Measurements from ENCODE around the gene ZNF776.
"Not testable (repeated sequence)": the region's sequence is repeated elsewhere in the genome, so short reads cannot be mapped to it uniquely, and the experiment has no call there.

The ZNF776 gene

DNA sequence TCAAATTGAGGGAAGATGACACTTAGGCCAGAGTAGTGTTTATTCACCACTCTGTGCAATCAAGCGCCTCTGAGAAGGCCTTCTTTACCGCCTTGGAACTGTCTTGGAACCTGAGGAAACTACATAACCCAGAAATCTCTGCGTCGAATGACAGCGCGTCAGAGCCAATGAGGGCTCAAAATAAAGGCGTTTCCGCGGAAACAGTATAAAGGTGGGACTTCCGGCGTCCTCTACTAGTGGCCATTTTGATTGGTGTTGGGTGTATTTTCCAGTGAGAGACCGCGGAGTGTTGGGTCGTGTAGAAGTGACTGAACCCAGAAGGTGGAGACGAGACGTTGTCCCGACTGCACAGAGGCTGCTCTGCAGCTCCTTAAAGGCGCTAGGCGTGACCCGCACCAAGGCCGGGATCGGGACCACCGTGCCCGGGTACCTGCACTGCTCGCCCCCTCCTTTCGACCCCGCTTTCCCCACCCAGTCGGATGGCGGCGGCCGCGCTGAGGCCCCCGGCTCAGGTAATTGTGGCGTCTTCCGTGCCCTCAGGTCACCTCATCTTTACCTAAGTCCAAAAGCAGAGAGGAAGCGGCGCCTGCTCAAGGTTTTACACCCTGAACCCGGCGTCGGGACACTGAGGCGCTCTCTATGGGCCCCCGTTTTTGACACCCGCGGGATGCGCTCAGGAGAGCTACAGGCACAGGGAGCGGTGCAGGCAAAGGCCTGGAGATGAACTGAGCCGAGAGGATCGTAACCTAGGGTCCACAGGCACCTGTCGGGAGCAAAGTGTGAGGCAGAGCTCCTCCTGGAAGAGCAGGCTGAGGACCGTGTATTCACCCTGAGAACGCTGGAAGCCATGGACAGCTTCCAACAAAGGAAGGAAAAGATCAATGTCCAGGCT is at the start of gene ZNF776:
Gene ZNF776 (plus strand): TSS at position 236 of the 892 bp plus-strand sequence. CDS start 244 bp downstream, at position 480.
- DNase-seq (ENCODE audit: low read depth in 2 of 2): peak; percentile 50 to 73

DNA sequence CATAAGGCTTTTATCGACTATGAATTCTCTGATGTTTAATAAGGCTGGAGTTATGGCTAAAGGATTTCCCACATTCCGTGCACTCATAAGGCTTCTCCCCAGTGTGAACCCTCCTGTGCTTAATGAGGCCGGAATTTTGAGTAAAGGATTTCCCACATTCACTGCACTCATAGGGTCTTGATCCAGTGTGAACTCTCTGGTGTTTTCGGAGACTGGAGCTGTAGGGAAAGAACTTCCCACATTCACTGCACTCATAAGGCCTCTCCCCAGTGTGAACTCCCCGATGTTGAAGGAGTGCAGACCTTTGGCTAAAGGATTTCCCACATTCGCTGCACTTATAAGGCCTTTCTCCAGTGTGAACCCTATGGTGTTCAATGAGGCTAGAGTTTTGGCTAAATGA is 45.0 kb upstream of the ZNF776 start:
- DNase-seq (ENCODE audit: low read depth in 2 of 2): no peak

DNA sequence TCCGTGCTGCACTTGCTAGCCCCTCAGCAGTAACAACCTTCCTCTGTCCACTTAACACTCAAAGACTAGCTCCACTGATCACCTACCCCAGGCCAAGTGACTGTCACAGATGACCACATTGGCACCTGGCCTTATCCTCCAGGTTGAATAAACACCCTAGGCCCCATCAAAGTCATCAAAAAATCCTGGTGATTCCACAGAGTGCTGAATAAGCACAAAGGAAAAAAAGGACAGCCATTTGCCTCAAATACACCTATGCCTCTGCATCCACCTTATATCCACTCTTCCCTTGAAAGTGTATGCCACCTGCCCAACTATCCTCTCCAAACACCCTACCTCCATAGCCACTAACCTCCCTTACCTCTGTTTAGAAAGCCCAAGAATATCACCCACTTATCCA is 40.3 kb upstream of the ZNF776 start:
- DNase-seq (ENCODE audit: low read depth in 2 of 2): no peak

DNA sequence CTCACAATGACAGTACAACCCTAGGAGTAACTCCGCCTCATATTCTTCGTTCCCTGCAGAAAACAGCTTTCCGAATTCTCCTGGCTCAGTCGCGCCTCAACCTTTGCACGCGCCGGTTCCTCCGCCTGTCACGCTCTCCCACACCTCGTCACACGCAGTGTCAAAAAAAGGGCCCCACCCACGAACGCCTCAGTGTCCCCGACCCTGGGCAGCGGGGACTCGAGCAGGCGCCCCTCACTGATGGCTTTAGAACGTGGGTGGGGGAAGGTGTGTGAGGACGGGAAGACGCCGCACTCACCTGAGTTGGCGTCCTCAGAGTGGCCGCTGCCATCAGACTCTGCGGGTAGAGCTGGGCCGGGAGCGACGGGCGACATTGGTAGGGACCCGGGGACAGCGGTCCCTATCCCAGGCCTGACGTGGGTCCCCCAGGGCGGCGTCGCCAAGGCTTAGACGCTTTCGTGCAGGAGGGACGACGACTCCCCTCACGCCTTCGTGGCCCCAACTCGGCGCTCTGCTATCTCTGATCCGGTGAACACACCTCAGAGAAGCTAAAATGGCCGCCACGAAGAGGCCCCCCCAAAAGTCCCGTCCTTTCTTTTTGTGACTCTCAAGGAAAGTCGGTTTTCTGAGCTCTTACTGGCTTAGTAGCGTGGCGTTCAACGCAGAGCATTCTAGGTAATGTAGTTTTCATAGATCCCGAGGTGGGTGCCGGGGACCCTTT is 37.8 kb upstream of the ZNF776 start, which contains the start of gene ZNF154:
Gene ZNF154 (minus strand): TSS at position 564 of the 721 bp plus-strand sequence. CDS start 233 bp downstream, at position 331.
- peak in 1 of 2 donors; percentile 3 for DNase-seq (ENCODE audit: low read depth in 2 of 2)

DNA sequence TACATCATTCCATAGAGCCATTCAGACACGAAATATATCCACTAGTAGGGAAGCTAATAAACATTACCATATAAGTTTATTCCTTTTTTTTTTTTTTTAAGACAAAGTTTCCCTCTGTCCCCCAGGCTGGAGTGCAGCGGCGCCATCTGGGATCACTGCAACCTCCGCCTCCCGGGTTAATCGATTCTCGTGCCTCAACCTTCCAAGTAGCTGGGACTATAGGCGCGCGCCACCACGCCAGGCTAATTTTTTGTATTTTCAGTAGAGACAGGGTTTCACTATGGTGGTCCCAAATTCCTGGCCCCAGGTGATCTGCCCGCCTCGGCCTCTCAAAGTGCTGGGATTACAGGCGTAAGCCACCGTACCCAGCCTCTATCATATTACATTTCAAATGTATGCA is 37.0 kb upstream of the ZNF776 start:
- DNase-seq (ENCODE audit: low read depth in 2 of 2): no peak

DNA sequence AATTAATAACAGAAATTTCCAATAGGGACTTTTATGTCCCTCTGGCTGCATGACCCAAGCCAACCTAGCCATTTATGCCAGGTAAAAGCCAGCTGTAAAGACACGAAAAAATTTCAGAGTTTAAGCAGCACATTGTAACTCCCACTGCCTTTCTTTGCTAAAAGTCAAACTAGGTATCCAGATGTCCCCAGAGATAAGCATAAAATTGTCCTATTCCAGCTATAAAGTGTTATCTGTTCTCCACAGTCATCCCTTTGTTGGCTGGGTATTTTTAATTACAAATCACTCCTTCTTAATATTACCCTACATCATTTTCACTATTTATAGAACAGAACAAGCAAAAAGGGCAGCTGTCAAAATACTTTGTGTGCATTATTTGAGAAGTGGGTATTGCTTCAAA is 34.4 kb upstream of the ZNF776 start:
- no peak for DNase-seq (ENCODE audit: low read depth in 2 of 2)

DNA sequence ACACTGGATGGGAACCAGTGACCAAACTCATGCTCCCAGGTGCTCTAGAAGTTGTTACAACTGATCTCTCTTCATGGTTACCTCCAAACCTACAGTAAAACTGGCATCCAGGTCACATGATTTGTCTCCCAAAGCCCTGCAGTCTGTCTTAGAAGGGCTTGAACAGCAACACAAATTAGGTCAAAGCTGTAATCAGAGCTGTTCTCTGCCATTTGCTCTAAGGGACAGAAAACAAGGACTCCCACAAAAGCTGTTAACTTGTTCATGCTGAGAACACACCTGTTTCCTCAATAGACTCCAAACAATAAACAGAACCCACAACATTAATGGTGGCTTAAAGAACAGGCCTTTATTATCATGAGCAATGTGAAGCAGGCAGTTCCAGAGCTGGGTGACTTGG is 27.2 kb upstream of the ZNF776 start:
- DNase-seq (ENCODE audit: low read depth in 2 of 2): no peak

DNA sequence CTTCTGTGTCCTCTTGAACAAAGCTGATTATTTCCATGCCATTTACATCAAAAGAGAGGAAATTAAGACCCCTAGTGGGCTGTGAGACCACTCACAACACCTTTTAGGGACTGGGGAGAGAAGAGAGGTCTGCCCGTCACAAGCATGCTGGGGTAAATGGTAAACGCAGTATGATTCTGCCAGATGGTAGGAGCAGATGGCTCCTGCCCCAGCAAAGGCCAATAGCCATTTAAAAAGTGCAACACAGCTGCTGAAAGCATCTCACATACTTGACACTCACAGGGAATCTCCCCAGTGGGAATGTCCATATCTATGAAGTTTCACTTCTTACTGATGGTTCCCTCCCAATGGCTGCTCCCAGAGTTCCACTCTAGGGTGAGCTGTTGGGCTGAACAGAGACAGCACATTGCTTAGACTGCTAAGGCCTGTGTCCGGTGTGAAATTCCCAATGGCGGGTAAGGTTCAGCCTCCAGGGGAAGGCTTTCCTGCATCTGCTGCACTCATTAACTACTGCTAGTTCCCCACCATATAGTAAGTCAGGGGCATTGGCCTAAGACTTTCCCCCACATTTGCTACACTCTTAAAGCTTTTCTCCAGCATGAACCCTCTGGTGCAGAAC is 26.6 kb upstream of the ZNF776 start:
- DNase-seq (ENCODE audit: low read depth in 2 of 2): no peak

DNA sequence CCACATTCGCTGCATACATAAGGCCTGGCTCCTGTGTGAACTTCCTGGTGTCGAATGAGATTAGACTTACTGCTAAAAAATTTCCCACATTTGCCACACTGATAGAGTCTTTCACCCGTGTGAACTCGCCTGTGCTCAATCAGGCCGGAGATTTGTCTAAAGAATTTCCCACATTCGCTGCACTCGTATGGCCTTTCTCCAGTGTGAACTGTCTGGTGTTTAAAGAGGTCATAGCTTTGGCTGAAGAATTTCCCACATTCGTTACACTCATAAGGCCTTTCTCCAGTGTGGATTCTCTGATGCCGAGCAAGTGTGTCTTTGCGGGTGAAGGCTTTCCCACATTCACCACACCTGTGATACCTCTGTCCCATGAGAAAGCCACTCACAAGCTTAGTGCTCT is 25.7 kb upstream of the ZNF776 start:
- no peak for DNase-seq (ENCODE audit: low read depth in 2 of 2)

DNA sequence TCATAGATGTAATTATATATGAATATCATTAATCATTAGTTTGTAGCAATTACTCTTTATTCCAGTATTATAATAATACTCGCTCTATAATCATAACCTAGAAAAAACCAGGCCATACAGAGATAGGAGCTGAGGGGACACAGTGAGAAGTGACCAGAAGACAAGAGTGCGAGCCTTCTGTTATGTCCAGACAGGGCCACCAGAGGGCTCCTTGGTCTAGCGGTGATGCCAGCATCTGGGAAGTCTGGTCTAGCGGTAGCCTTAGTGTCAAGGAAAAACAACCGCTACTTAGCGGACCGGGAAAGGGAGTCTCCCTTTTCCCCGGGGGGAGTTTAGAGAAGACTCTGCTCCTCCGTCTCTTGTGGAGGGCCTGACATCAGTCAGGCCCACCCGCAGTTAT is 8.3 kb upstream of the ZNF776 start:
- peak in 1 of 2 donors; percentile 14 for DNase-seq (ENCODE audit: low read depth in 2 of 2)

DNA sequence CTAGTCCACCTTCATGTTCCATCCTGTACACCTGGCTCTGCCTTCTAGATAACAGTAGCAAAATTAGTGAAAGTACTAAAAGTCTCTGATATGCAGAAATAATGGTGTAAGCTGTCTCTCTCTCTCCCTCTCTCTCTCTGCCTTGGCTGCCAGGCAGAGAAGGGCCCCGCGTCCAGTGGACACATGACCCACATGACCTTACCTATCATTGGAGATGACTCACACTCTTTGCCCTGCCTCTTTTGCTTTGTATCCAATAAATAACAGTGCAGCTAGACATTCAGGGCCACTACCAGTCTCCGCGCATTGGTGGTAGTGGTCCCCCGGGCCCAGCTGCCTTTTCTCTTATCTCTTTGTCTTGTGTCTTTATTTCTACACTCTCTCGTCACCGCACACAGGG is 7.8 kb upstream of the ZNF776 start:
- not testable (repeated sequence) for DNase-seq (ENCODE audit: low read depth in 2 of 2)

DNA sequence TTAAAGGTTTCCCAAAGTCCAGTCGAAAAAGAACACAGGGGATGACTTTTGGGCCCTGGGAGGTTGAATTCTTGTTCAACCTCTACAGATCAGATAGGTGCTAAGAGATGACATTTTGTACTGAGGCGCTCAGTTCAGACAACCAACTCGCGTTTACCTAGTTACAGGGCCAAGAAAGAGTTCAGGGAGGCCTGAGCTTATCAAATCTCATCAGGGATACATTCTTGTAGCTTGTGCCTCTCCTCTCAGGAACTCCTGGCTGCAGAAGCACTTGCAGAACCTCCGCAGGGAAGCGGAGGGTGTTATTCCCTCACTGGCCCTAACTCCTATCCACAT is 825 bp downstream of the ZNF776 start:
- DNase-seq (ENCODE audit: low read depth in 2 of 2): no peak

DNA sequence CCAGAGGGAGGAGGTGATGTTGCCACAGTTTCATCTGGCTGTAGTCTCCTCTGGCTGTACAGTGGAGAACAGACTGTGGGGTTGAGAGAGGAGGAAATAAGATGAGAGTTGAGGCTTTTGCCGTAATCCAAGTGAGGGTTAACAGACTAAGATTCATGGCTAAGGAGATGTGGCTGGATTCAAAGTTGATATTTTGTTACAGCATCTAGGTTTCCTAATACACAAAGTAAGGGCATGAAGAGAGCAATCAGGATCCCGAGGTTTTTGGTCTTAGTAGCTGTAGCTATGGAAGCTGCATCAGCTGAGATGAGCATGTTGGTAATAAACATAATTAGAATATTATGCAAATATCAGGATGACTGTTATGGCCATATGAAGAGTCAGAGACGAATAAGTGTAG is 1.4 kb downstream of the ZNF776 start:
- no peak for DNase-seq (ENCODE audit: low read depth in 2 of 2)

DNA sequence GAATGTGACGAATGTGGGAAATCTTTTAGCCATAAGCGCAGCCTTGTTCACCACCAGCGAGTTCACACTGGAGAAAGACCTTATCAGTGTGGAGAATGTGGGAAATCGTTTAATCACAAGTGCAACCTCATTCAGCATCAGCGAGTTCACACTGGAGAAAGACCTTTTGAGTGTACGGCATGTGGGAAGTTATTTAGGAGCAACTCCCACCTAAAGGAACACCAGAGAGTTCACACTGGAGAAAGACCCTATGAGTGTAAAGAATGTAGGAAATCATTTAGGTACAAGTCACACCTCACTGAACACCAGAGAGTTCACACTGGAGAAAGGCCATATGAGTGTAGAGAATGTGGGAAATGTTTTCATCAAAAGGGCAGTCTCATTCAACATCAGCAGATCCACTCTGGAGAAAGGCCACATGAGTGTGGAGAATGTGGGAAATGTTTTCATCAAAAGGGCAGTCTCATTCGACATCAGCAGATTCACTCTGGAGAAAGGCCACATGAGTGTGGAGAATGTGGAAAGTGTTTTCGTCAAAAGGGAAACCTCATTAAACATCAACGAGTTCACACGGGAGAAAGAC is 7.6 kb downstream of the ZNF776 start:
- DNase-seq (ENCODE audit: low read depth in 2 of 2): no peak

DNA sequence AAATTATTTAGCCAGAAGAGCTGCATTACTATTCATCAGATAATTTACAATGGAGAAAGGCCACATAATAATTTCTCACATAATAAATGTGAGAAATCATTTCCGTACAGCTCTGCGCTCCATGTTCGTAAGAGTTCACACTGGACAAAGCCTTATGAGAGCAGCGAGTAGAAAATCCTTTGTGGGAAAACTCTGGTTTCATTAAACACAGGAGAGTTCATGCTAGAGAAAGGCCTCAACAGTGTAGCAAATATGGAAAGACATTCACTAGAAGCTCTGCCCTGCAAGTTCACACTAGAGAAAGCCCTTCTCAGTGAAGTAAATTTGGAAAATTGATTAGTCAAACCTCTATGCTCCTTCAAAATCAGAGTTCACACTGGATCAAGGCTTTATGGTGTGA is 8.4 kb downstream of the ZNF776 start:
- no peak for DNase-seq (ENCODE audit: low read depth in 2 of 2)

DNA sequence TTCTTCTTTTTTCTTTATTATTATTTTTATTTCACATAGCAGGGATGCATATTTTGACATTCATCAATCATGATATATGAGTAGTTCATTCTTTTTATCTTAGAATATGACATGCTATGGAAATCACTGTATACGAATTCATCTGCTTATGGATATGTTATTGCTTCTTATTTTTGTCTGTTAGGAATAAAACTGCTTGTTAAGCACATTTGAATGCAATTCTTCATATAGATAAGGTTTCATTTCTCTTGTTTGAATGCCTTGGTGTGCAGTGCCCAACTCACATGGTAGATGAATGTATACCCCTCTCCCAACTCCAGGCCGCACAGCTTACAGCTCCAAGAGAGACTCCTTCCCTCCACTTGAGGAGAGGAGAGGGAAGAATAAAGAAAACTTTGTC is 11.3 kb downstream of the ZNF776 start:
- DNase-seq (ENCODE audit: low read depth in 2 of 2): no peak

DNA sequence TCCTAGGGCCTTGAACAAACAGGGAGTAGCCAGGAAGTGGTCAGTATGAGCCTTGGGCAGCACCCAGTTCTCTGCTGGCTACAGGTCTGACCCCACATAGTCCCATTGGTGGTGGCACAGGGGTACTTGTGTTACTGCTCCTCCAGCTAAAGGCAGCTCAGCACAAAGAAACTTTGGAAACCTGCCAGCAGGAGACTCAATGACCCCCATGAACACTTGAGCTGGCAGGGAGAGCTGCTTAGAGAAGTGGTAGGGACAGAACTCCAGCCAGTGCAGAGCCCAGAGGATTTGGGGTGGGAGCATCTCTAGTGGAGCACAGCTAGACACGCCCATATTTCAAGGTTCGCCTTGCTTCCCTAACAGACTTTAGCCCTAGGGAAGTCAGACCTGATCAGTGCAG is 12.5 kb downstream of the ZNF776 start:
- no peak for DNase-seq (ENCODE audit: low read depth in 2 of 2)

DNA sequence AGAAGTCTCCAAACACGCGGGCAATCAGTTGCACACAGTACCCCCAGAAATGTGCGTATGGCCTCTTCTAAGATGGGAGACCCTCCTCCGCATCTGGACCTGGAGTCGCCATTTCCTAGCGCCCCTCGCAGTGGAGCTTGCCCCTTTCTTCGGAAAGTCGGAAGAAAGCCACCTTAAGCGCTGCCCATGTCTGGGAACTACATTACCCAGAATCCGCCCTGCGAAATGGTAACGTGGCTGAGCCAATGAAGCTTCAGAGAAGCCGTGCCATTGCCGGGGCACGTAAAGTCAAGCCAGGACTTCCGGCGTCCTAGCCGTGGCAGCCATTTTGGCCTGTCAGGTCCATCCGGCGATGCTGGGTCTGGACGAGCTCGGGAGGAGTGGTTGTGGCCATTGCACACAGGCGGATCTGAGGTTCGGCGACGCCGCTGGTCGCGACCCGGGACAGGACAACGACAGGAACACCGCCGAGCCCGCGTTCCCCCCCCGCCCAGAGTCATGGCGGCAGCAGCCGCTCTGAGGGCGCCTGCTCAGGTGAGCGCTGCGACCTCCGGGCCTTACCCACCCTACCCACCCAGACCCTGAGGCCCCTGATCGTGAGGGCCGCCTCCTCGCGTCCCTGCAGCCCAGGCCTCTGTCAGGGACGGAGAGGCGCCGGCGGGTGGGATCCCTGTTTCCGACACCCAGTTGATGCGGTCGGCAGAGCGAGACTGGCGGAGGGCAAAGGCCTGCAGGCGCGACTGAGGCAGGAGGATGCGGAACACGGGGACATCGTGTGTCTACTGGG is 22.9 kb downstream of the ZNF776 start, which contains the start of gene ZNF586:
Gene ZNF586 (plus strand): TSS at position 332 of the 787 bp plus-strand sequence. CDS start 167 bp downstream, at position 499.
- DNase-seq (ENCODE audit: low read depth in 2 of 2): peak; percentile 75 to 82

DNA sequence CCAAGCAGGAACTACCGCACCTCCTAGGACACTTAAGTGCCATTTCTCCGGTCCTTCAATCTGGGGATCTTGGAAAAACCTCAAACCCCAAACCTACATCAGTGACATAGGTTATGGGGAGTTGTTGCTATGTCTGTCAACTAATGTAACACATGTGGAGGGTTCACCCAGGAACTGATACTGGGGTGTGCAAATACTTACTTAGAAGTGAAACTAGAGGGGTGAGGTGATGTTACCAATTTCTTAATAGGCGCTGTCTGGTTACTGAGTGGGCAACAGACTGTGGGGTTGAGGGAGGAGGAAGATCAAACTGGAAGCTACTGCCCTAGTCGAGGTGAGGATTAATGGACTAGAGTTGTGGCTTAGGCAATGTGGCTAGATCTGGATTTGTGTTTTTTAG is 24.8 kb downstream of the ZNF776 start:
- no peak for DNase-seq (ENCODE audit: low read depth in 2 of 2)

DNA sequence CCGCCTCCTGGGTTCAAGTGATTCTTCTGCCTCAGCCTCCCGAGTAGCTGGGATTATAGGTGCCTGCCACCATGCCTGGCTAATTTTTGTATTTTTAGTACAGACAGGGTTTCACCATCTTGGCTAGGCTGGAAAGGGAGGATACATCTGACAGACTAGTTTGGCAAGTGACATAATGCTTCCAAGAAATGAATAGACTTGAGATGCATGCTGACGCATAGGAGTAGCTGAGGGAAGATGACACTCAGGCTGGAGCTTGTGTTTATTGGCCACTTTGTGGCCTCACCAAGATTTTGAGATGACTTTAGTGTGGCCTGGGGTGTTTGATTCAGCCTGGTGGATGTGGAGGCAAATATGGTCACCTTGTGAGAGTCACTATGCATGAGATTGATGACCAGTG is 26.9 kb downstream of the ZNF776 start:
- no peak for DNase-seq (ENCODE audit: low read depth in 2 of 2)

DNA sequence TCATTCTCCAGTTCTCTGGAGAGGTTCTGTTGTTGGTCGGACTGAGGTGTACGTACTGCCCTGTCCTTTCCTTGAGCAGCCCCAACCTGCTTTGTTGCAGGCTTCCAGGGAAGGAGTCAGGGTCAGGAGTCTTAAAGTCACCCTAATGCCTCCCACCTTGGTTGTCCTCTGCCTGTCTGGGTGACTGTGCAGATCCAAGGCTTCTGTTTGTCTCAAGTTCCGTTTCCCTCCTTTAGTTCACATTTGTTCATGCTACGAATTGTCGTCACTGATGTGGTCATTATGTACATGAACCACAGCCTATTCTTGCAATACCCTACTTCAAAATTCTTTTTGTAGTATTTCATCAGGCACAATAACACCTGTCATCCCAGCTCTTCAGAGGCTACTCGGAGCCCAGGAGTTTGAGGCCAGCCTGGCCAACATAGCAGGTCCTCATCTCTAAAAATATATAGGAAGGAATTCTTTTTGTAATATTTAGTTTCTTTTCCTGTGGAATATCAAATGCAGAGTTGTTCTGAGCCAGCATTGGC is 30.2 kb downstream of the ZNF776 start:
- no peak for DNase-seq (ENCODE audit: low read depth in 2 of 2)

Measured in stimulated activated CD4-positive, alpha-beta T cell treated with anti-CD3 and anti-CD28 coated beads, Interleukin-4, amount 100 ng/mL, for 48 hours (primary cell).